Suprapubic skin (tissue), 4 donors: ENCODE results near the gene LRIG1. TPM values are rescaled to one million over a fixed set of nuclear protein-coding genes. Genes with fewer than 3 reads are reported as not detected.

Experiments used
- DNase-seq, 2 donors: peaks; one replicate each; pipeline ENCODE4 v3.0.0-alpha.2; 2019; ENCODE audit warnings: low spot score in 2 of 2
- H3K27ac ChIP-seq: fragments of 200-600 bp; sonication (generic); one replicate; pipeline ENCODE4 v1.5.1; 2019
- H3K27me3 ChIP-seq: fragments of 200-600 bp; sonication (generic); one replicate; pipeline ENCODE4 v1.5.1; 2019
- H3K36me3 ChIP-seq: fragments of 200-600 bp; sonication (generic); one replicate; pipeline ENCODE4 v1.5.1; 2019
- H3K4me1 ChIP-seq: fragments of 200-600 bp; sonication (generic); one replicate; pipeline ENCODE4 v1.5.1; 2019
- H3K4me3 ChIP-seq: fragments of 200-600 bp; sonication (generic); one replicate; pipeline ENCODE4 v1.5.1; 2019; ENCODE audit warnings: mild to moderate bottlenecking
- H3K9me3 ChIP-seq: fragments of 200-600 bp; sonication (generic); one replicate; pipeline ENCODE4 v1.5.1; 2019
- EP300 ChIP-seq: sonication (generic); formaldehyde crosslinking; IDR thresholded peaks from one replicate; pipeline ENCODE4 v1.6.1; 2017; ENCODE audit warnings: antibody characterized with exemption
- POLR2A ChIP-seq, 2 donors: fragments of 450-650 bp; IDR thresholded peaks; one replicate each; pipeline ENCODE4 v1.6.1; 2017; ENCODE audit warnings: antibody characterized with exemption in 2 of 2, mild to moderate bottlenecking in 2 of 2, moderate library complexity in 2 of 2
- POLR2AphosphoS5 ChIP-seq, 3 donors: sonication (generic); formaldehyde crosslinking; IDR thresholded peaks; one replicate each; pipeline ENCODE4 v1.6.1; 2017; ENCODE audit warnings: antibody characterized with exemption in 3 of 3
- WGBS: methylation state at CpG from one replicate; pipeline ENCODE4 v1.1.5; 2018; 5-methylcytosine and 5-hydroxymethylcytosine counted together
- total RNA-seq, 4 donors: library from RNA; depleted of rRNA; stranded (reverse); fragments of >200 nt; gene quantifications; one replicate each; pipeline ENCODE4 v1.1.0, GENCODE V29; 2016
- TF ChIP-seq, protein P1 (sequence below), 2 donors: fragments of 200-600 bp in 1 of 2; fragments of 450-650 bp in 1 of 2; sonication (generic) in 1 of 2; IDR thresholded peaks; one replicate each; pipeline ENCODE4 v1.5.1; 2016 to 2019; ENCODE audit warnings: antibody characterized with exemption in 2 of 2, mild to moderate bottlenecking in 1 of 2, moderate library complexity in 1 of 2

LRIG1 gene
- total RNA-seq, 4 donors from 2014 or later: 69.1 to 88.0 (median 78.9) TPM

DNA sequence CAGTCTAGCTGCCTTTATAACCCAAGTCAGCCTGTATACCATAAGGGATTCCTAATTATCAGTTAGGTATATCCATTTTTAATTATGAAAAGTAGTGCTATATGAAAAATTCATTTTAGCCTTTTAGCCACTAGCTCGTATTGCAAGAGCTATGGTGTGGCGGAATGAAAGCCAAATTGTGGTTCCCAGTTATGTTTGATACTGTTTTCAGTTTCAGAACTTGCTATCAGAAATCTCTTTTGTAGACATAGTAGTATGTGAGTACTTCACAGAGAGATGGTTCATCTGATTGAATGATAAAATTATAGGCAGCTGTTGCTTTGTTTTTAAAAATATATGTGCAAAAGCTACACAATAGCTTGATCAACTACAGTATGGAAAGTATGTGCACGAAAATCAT lies 145.4 kb downstream of the LRIG1 start:
- Histone ChIP-seq H3K4me1 (no peaks in the 10 kb centered on the region), H3K27ac (no peak overlapping the region), H3K9me3 (no peaks in the 10 kb centered on the region), H3K4me3 (no peak overlapping the region), H3K27me3 (no peaks in the 10 kb centered on the region), H3K36me3 (no peaks in the 10 kb centered on the region)
- DNase-seq: no peak
- WGBS: 91% methylated on average over 3 of the region's 3 CpGs
- TF ChIP-seq EP300 (no peak), POLR2A (IDR thresholded peaks at IDR 0.05) (no peak), POLR2AphosphoS5 (IDR thresholded peaks at IDR 0.05) (no peak)
- TF ChIP-seq, protein P1, sequence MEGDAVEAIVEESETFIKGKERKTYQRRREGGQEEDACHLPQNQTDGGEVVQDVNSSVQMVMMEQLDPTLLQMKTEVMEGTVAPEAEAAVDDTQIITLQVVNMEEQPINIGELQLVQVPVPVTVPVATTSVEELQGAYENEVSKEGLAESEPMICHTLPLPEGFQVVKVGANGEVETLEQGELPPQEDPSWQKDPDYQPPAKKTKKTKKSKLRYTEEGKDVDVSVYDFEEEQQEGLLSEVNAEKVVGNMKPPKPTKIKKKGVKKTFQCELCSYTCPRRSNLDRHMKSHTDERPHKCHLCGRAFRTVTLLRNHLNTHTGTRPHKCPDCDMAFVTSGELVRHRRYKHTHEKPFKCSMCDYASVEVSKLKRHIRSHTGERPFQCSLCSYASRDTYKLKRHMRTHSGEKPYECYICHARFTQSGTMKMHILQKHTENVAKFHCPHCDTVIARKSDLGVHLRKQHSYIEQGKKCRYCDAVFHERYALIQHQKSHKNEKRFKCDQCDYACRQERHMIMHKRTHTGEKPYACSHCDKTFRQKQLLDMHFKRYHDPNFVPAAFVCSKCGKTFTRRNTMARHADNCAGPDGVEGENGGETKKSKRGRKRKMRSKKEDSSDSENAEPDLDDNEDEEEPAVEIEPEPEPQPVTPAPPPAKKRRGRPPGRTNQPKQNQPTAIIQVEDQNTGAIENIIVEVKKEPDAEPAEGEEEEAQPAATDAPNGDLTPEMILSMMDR (IDR thresholded peaks at IDR 0.05): no peak

DNA sequence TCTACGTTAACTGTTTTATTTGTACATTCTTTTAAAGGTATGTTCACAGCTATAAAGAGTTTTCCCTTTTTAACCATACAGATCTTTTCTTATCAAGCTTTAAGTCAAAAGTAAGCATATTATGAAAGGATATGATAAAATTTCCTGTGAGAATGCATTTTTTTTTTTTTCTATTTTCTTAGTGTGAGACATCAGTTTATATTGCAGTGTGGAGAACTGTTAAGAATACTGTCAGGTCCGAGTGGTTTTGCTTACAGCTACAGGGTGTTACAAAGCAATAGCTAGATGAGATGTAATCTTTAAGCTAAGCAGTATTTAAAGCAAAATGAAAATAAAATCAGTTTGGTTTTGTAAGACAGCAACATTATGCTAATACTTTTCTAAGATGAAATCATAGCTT lies 146.8 kb downstream of the LRIG1 start:
- Histone ChIP-seq H3K27ac (no peak overlapping the region), H3K4me3 (no peak overlapping the region), H3K9me3 (no peaks in the 10 kb centered on the region), H3K4me1 (no peaks in the 10 kb centered on the region), H3K27me3 (no peaks in the 10 kb centered on the region), H3K36me3 (no peaks in the 10 kb centered on the region)
- 88% methylated on average over 2 of the region's 2 CpGs for WGBS
- no peak for TF ChIP-seq POLR2A (IDR thresholded peaks at IDR 0.05)
- TF ChIP-seq, protein P1 (IDR thresholded peaks at IDR 0.05): no peak
- no peak for TF ChIP-seq EP300
- no peak for TF ChIP-seq POLR2AphosphoS5 (IDR thresholded peaks at IDR 0.05)
- DNase-seq: no peak

DNA sequence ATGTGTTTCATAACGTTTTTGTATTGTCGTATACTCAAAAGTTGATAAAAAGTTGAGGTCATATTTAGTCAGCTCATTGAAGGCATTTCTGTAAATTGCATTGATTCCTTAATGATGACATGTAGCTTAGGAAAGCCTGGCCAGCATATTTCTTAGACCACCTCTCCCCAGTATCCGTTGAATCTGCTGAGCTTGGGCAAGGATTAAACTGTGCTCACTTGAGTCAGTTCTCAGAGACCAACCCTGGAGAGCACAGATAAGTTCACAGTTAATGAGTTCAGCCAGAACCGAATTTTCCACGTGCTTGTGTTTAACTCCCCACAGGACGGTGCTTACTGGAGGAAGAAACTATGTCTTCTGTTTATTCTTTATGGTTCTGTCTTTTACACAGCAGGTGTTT lies 147.3 kb downstream of the LRIG1 start:
- H3K4me3 ChIP-seq: no peak overlapping the region
- H3K27me3 ChIP-seq: no peaks in the 10 kb centered on the region
- no peak overlapping the region for H3K27ac ChIP-seq
- H3K9me3 ChIP-seq: no peaks in the 10 kb centered on the region
- H3K4me1 ChIP-seq: no peaks in the 10 kb centered on the region
- no peak for DNase-seq
- H3K36me3 ChIP-seq: no peaks in the 10 kb centered on the region
- 85% methylated on average over 6 of the region's 6 CpGs for WGBS
- no peak for TF ChIP-seq POLR2AphosphoS5 (IDR thresholded peaks at IDR 0.05)
- TF ChIP-seq POLR2A (IDR thresholded peaks at IDR 0.05): no peak
- no peak for TF ChIP-seq EP300
- TF ChIP-seq, protein P1 (IDR thresholded peaks at IDR 0.05): no peak

DNA sequence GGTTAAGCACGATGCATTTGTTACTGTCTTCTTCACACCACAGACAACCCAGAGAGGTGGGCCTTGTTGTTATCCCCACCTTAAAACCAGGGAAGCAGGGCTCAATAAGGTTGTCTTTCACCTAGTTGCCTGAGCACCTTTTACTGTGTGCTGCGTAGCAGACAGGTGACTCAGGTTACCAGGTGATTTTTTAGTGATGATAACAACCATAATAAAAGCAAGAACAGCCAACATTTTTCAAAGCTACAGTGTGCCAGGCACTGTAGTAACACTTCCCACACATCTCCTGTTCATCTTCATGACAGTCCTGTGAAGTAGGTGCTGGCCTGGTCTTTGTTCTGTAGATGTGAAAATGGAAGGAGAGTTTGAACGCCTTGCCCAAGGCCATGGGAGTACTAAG lies 147.8 kb downstream of the LRIG1 start:
- Histone ChIP-seq H3K4me3 (no peak overlapping the region), H3K36me3 (no peaks in the 10 kb centered on the region), H3K9me3 (no peaks in the 10 kb centered on the region), H3K27ac (no peak overlapping the region), H3K4me1 (no peaks in the 10 kb centered on the region), H3K27me3 (no peaks in the 10 kb centered on the region)
- TF ChIP-seq POLR2AphosphoS5 (IDR thresholded peaks at IDR 0.05): no peak
- no peak for TF ChIP-seq EP300
- TF ChIP-seq POLR2A (IDR thresholded peaks at IDR 0.05): no peak
- TF ChIP-seq, protein P1 (IDR thresholded peaks at IDR 0.05): no peak
- WGBS: 93% methylated on average over 3 of the region's 3 CpGs
- DNase-seq: no peak

DNA sequence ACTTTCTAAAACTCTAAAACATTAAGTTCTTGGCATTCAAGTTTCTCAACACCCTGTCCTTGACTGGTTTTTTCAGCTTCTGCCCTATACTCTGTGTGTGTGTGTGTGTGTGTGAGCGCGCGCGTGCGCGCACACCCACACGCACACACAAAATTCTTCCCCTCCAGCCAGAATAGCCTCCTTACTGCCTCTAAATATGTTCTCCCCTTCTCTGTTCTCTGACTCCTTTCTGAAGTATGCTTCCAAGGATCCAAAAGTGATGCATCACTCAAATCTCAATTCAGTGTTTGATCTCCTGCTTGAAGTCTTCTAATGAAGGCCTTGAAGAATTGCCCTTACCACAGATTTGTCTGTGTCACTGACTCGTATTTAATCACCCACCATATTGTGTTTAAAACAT lies 150.2 kb downstream of the LRIG1 start:
- no peak overlapping the region for H3K27ac ChIP-seq
- WGBS: 96% methylated on average over 8 of the region's 8 CpGs
- TF ChIP-seq, protein P1 (IDR thresholded peaks at IDR 0.05): no peak
- no peak for TF ChIP-seq POLR2A (IDR thresholded peaks at IDR 0.05)
- no peak for TF ChIP-seq POLR2AphosphoS5 (IDR thresholded peaks at IDR 0.05)
- no peak for TF ChIP-seq EP300
- DNase-seq: no peak
- no peaks in the 10 kb centered on the region for H3K27me3 ChIP-seq
- H3K4me1 ChIP-seq: no peaks in the 10 kb centered on the region
- H3K4me3 ChIP-seq: no peak overlapping the region
- no peaks in the 10 kb centered on the region for H3K9me3 ChIP-seq
- H3K36me3 ChIP-seq: peaks cover 5% of the 10 kb centered on the region
